ENCODE data around the gene PPP2R2B.

Gene PPP2R2B

GRCh38 chr5:146653560-146653959 is 225.0 kb downstream of the PPP2R2B start:
- DNase-seq (ENCODE audit: low read depth in 3 of 3) = no peak

- no peak for DNase-seq (ENCODE audit: low read depth in 3 of 3)
Observed at GRCh38 chr5:146652547-146652946, 226.0 kb downstream of the PPP2R2B start.

GRCh38 chr5:146647656-146648199 is 230.8 kb downstream of the PPP2R2B start:
- DNase-seq (ENCODE audit: low read depth in 3 of 3) = no peak

GRCh38 chr5:146646441-146646840 is 232.1 kb downstream of the PPP2R2B start:
- no peak for DNase-seq (ENCODE audit: low read depth in 3 of 3)

DNA sequence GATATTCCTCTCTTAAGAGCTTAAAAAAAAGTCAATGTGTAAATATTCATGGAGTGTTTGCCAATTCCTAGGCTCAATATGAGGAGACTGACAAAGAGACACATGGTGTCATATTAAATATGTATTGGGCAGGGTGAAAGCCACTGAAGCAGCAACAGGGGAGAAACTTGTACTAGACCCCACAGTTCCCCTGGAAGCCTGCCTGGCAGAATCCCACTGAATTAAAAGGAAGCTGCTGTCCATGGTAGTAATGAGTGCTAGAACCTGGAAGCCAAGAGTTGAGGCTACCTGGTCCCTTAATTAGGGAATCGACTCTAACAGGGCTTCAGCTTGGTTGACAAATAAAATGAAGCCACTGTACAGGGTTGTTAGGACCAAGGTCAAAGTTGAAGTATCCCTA is 233.2 kb downstream of the PPP2R2B start:
- no peak for DNase-seq (ENCODE audit: low read depth in 3 of 3)

DNA sequence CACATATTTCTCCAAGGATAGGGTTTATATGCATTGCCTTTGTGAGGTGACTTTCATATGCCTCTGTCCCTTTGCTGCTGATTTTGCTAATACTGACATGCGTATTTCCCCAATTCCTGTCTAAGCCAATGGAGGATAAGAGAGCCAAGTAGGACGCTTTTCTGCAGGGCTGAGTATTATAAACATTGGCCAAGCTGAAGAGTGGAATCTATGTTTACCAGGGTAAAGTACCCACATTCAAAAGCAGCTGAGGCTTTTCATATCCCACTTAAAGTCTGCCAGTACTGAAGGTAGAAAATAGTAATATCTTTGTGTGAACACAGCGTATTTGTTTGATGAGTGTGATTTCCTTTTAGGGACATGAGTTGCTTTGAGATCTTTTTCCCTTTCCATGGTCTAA is 233.7 kb downstream of the PPP2R2B start:
- no peak for DNase-seq (ENCODE audit: low read depth in 3 of 3)

DNA sequence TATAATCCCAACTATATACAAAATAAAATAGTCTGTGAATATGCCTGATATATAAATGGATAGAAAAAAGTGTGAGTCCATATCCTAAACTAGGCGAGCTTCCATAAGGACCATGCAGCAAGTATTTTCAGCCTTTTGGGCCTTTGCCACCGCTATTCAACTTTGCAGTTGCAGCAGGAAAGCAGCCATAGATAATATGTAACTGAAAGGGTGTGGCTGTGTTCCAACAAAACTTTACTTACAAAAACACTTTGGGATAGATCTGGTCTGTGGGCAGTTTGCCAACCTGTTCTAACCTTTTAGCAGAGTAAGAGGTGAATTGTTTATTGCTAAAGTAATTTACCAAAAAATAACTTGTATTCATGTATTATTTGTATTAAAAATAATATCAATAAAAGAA is 234.8 kb downstream of the PPP2R2B start:
- DNase-seq (ENCODE audit: low read depth in 3 of 3) = no peak

DNA sequence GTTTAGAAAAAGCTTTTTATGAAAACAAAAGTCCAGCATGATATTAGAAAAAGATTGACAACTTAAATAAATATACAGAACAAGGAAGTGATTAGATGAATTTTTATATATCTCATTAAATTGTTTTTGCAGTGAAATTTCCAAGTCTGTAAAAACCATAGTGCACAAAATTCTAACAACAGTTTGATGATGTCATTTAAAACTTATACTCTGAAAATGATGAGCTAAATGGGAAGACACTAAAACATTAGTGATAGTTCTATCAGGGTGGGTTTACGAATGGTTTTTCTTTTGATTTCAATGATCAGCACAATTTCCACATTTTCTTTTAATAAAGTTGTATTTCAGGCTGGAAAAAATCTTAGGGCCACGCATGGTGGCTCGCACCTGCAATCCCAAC is 236.1 kb downstream of the PPP2R2B start:
- no peak for DNase-seq (ENCODE audit: low read depth in 3 of 3)

DNA sequence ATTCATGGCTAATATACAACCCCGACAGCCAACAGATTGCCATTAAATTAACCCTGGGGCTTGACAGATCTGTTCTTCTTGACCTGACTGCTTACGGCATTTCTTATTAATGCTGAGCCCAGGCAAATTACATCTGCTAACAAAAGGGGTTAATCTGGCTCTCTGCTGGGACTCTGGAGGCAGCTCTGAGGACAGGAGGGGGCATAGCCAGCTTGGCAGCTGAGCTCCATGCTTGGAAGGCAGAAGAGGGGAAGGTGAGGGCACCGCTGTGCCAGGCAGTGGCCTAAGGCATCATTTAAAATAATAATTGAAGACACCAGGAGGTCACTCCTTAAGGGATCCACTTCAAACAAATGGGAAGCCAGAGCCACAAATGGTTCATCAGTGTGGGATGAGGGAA is 236.6 kb downstream of the PPP2R2B start:
- DNase-seq (ENCODE audit: low read depth in 3 of 3) = no peak

GRCh38 chr5:146640285-146640896 is 238.2 kb downstream of the PPP2R2B start:
- DNase-seq (ENCODE audit: low read depth in 3 of 3) = no peak

DNA sequence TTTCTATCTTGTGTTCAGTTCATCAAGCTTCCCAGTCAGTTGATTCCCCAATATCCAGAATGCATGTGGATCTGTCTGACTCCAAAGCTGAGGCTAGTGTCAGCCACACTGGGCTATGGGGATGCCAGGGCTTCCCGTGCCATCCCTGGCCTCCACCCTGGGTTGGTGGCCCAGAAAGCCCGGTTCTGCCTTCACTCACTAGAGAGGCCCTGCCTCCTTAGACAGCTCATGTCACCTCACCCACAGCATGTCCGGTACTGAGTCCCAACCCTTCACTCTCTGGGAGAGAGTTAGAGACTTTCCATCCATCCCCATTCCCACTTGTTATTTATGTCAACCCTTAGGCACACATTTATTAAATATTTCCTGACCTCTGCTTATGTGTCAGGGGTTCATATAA is 243.1 kb downstream of the PPP2R2B start:
- no peak for DNase-seq (ENCODE audit: low read depth in 3 of 3)

- DNase-seq (ENCODE audit: low read depth in 3 of 3) = no peak
Observed at GRCh38 chr5:146633323-146633764, 245.2 kb downstream of the PPP2R2B start.

DNA sequence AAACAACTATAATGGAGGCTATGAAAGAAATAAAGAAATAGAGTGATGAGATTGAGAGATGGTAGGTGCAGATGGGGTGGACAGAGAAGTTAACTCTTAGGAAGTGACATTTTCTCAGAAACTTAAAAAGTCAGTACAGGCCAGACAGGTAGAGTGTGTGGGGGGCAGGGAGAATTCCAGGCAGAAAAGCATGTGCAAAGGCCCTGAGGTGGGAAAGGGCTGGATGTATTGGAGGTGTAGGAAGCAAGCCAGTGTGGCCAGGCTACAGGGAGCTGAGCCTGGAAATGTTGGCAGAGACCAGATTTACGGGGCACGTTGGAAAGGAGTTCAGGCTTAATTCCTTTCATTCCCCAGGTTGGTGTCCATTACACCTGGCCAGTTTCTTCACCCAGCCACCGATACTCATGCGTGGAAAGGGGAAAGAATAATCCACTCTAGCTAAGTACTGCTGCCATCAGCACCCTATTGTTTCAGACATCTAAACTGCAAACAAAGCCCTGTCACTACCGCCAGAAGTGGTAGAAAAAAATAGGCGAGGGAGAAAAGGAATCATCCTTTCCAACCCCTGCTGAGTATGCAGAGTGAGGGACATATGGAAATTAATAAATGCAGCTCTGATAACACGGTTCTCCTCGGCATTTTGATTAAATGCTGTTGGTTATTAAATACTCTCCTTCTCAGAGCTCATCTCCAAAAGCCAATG is 245.8 kb downstream of the PPP2R2B start:
- no peak for DNase-seq (ENCODE audit: low read depth in 3 of 3)

DNA sequence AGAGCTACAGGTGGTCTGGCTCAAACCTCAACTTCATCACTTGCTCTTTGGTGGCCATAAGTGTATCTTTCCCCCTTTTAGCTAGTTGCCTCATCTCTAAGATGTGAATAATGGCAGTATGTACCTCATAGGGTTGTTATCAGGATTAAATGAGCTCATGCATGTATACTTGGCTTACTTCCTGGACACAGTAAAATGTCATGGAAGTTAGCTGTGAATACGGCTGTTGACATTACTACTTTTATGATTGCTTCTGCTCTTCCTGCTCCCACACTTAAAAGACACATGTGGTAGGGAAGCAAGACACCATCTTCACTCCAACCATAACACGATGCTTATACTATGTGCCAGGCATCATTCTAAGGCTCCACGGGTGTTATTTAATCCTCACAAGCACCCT is 248.1 kb downstream of the PPP2R2B start:
- no peak for DNase-seq (ENCODE audit: low read depth in 3 of 3)

GRCh38 chr5:146628950-146629349 is 249.6 kb downstream of the PPP2R2B start:
- DNase-seq (ENCODE audit: low read depth in 3 of 3) = no peak

- no peak for DNase-seq (ENCODE audit: low read depth in 3 of 3)
Observed at GRCh38 chr5:146626936-146627335, 251.6 kb downstream of the PPP2R2B start.

- DNase-seq (ENCODE audit: low read depth in 3 of 3) = no peak
Observed at GRCh38 chr5:146624179-146624578, 254.4 kb downstream of the PPP2R2B start.

- no peak for DNase-seq (ENCODE audit: low read depth in 3 of 3)
Observed at GRCh38 chr5:146623666-146624065, 254.9 kb downstream of the PPP2R2B start.

DNA sequence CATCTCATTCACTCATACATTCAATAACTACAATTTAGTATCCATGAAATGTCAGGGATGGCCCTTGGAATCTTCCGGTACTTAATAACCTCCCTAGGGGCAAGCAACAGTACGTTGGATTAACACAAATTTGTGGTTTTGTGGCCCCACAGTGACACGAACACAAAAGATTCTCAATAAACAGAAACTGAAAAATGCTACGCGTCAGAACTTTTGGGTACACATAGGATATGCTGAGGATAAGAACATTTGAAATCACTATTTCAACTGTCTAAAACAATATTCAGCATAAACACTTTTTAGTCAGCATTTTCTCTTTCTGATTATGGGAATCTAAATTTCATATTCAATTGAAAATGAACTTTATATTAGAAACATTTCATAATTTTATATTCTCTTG is 255.5 kb downstream of the PPP2R2B start:
- no peak for DNase-seq (ENCODE audit: low read depth in 3 of 3)

DNA sequence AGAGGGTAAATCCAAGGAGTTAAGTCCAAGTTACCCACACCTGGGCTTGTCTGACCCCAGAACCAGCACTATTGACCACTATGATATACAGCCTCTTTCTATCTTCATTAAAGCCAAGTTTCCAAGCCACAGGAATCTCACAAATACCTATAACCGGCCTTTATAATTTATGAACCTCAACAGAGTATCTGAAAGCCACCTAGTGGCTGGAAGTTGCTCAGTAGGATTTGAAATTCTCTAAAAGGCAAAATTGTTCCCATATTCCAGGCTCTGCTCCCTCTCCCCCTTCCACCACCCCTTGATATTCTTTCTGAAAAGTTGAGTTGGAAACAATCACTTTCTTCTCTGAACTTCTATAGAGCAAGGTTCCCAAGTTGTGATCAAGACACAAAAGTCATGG is 256.2 kb downstream of the PPP2R2B start:
- no peak for DNase-seq (ENCODE audit: low read depth in 3 of 3)

GRCh38 chr5:146620669-146621051 is 257.9 kb downstream of the PPP2R2B start:
- no peak for DNase-seq (ENCODE audit: low read depth in 3 of 3)

DNA sequence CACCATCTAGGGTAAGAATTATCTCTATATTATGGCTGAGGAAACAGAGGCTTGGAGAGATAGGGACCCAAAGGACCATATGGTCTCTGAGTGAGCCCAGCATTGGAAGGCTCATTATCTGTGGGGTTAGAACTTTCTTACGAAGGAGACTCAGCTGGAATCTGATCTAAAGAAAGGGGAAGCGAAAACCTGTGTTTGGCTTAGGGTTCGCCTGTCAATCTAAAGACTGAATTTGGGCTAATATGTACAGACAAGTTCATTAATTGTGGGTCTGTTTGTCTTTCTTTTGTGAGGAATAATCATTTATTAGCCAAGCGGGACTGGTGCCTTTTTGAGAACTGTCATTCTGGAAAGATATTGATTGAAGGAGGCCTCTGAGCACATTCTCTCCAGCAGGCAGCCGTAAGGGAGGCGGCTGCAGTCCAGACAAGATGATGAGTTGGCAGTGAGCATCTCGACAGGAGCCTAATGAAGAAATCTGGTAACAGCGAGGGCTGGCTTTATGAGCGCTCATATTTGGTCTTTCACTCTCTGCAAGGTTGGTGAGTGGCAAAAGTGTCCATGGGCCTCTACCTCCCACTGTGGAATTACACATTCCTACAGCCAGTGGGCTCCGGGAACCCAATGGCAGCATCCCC is 258.4 kb downstream of the PPP2R2B start:
- DNase-seq (ENCODE audit: low read depth in 3 of 3) = no peak

DNA sequence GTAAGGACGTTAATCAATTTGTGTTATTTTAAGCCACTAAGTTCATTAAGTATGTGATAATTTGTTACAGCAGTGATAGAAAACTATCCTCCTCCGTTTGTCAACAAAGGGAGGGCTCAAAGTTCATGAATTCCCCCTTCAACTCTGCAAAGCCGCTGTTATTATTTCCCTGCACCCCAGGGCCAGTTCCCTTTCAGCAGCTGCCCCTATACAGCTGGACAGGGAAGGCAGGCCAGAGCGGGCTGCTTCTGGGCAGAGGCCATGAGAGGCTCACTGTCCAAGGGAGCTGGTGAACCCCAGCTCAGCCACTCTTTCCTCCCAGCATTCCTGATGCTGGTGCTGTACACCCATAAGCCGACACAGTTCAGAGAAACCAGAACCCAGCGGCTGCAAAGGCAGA is 260.1 kb downstream of the PPP2R2B start:
- DNase-seq (ENCODE audit: low read depth in 3 of 3) = no peak

All from stimulated activated CD4-positive, alpha-beta T cell treated with anti-CD3 and anti-CD28 coated beads, TNF-alpha, amount 100 ng/mL, for 48 hours (primary cell).